GM20431 (cell line): ENCODE measurements around the gene ZSWIM5.
"Not testable (repeated sequence)": the region's sequence is repeated elsewhere in the genome, so short reads cannot be mapped to it uniquely, and the experiment has no call there.

Source experiments
- in situ Hi-C: fragments of 300-500 bp; cut with MseI, MboI; formaldehyde crosslinking; loops from one replicate; pipeline ENCODE4 v1.15.0; 2020; ENCODE audit warnings: low sequenced_read_pairs; ENCODE audit not compliant: unreplicated experiment

ZSWIM5 gene

DNA sequence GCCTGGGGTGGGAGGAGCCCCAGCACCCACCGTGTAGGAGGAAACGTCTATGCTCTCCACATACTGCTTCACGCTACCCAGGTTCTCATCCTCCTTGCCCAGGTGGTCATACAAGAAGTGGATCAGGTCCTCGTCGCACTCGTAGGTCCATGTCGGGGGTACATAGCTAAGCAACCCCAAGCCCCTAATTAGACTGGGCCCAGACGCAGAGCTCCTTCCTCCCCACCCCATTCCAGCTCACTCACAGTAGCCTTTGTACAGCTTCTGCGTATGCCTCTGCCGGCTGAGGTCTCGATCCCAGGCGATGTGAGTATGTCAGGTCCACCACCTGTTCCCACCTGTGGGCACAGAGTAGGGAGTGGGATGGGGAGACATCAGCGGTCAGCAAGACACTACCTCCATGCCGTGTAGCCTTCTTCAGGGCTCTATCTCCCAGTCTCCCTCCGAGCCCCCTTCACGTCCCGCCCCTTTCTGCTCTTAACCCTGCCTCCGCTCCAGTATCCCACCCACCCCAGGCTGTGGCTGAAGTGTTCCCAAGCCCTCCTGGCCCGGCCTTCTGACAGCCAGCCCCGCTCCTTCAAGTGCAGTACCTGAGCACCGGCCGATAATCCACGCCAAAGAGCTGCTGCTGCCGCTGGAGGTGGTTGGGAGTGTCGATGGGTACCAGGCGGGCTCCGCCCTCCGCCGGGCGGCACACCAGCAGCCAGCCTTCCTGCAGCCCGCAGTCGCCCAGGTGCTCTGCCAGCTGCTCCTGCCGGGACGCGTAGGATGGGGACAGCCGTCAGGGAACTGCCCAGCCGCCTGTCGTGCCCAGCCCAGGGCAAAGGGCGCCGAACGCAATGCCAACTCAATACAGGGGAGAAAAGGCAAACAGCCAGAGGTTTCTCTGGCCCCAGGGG is 196.2 kb downstream of the ZSWIM5 start:
- in situ Hi-C loops = loop anchor here (25.0 kb wide), 1 partner anchor 477 kb away; the partner anchor contains the start of gene TESK2

DNA sequence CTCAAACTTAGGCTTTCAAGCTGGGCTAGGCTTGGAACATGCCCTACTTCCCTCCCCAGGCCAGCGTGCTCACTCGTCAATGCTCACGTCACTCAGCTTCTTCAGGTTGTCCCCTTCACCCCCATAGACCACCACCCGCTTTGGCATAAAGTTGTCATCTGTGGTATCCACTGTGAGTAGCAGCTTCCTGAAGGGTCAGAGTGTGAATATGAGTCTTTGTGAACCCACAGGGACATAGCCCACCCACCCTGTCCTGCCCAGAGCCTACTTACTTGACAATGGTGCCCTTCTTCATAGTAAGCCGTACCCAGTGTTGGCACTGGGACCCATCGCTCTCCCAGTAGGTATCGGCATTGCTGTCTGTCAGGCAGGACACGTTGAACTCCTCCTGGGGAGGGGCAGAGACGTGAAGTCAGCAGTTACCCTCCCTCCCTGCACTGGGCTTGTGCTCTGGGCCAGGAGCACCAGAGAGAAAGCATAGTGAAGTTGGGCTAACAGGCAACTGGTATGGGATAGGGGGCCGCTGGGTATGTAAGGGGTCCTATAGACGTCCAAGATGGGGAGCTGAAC is 197.0 kb downstream of the ZSWIM5 start:
- in situ Hi-C loops = loop anchor here (25.0 kb wide), 1 partner anchor 478 kb away; the partner anchor contains the start of gene TESK2

DNA sequence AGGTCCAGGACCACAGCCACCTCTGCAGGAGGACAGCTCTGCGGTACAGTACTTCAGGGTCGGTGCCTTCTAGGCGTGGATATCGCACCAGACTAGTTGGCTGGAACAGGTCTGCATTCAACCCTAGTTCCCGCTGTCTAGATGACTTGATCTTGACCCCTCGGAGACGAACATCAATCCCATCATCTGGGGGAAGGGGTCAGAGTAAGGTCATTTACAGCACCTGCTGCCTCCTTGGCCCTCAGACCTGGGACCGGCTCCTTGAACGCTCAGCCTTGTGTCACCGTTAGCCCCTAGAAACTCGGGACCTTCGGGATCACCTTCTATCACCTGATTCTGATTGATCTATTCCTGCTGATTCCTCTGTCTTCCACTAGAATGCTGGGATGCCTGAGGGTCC is 197.9 kb downstream of the ZSWIM5 start:
- in situ Hi-C loops = loop anchor here (25.0 kb wide), 1 partner anchor 479 kb away; the partner anchor contains the start of gene TESK2

DNA sequence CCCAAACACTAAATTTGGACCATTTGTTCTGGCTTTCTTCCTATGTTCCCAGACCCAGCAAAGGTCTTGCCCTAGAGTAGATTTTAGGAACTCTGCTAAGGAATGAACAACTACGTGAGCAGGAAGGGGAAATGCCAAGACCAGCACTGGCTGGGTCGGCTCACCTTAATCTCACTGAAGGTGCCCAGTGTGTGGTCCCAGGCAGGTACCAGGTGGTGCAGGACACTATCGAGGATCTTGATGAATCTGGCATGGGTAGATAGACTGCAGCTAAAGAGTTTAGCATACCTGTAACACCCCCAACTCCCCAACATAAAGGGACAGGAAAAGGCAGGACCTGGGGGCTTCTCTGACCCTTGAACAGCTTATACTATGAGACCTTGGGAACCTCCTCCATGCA is 198.3 kb downstream of the ZSWIM5 start:
- in situ Hi-C loops = loop anchor here (25.0 kb wide), 1 partner anchor 479 kb away; the partner anchor contains the start of gene TESK2

DNA sequence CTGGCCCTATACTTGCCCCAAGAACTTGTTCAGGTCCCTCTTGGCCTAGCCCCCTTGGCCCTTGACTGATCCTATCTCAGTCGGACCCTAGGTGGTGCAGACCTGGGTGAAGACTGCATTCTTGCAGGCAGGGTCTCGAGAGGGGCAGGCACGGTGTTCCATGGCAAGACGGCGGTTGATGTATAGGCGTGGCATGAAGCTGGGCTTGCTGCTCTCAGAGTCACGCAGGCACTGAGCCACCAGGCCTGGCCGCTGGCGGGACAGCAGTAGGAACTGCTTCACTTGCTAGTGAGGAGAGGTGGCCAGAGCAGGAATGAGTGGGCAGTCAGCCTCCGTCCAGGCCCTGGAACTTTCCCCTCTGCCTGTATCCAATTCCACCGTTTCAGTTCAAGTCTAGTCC is 199.1 kb downstream of the ZSWIM5 start:
- in situ Hi-C loops = loop anchor here (25.0 kb wide), 1 partner anchor 480 kb away; the partner anchor contains the start of gene TESK2

DNA sequence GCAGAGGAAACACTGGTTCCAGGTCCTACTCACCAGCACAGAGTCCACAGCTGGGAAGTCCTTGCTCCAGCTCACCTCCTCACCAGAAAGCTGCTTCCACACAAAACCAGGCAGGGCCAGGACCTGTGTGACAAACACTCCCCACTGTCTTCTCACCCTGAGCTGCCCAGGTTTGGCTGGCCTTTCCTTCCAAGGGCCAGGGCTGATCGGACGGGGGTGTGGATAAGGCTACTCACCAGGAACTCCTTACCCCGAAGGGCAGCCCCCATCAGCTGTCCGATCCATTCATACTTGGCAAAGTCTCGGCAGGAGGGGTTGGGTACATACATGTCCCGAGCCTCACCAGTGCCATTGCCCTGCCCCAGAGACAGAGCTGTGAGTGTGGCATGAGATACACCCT is 200.6 kb downstream of the ZSWIM5 start:
- in situ Hi-C loops = loop anchor here (25.0 kb wide), 1 partner anchor 482 kb away; the partner anchor contains the start of gene TESK2

DNA sequence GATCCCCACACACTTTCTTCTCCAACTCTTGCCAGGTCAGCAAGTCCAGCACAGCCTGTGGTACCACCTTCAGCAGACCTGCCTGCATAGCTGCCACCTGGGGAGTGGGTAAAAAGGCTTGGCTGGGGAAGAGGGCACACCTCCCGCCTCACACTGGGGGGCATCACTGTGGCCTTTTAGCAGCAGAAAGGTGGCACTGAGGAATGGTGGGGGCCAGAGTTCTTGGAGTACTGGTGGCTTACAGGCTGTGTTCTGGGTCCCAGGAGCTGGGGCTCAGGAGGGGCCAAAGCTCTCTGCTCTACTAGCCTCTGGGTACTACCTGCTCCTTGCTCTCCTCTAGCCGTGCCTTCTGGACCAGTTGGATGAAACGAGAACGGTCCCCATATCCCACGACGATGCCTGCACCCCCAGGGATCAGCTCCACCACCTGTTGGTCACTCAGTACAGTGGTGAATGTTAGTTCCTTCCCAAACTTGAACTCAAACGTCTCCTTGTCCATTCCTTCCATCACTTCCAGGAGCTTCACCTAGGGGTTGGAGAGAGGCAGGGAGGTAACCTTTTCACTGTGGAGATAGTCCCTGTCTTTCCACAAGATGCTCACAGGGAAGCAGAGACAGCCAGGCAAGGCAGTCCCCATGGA is 202.0 kb downstream of the ZSWIM5 start:
- in situ Hi-C loops = loop anchor here (25.0 kb wide), 1 partner anchor 483 kb away; the partner anchor contains the start of gene TESK2

DNA sequence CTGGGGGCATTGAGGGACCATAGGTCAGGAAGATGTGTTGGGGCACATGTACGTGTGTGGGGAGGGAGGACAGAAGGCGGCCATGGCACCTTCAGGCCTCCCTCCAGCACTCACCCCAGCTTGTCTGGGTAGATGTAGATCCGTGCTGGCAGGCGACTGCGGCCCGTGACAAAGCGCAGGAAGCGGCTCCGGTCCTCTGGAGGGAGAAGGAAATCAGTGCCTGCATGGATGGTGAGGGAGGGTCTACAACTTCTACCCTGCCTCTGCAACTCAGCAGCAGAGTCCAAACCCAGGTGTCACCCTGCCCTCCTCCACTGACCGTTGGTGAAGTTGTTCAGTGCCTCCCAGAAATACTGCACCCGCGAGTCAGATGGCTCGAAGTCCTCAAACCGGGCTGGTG is 202.7 kb downstream of the ZSWIM5 start:
- in situ Hi-C loops = loop anchor here (25.0 kb wide), 1 partner anchor 484 kb away; the partner anchor contains the start of gene TESK2

DNA sequence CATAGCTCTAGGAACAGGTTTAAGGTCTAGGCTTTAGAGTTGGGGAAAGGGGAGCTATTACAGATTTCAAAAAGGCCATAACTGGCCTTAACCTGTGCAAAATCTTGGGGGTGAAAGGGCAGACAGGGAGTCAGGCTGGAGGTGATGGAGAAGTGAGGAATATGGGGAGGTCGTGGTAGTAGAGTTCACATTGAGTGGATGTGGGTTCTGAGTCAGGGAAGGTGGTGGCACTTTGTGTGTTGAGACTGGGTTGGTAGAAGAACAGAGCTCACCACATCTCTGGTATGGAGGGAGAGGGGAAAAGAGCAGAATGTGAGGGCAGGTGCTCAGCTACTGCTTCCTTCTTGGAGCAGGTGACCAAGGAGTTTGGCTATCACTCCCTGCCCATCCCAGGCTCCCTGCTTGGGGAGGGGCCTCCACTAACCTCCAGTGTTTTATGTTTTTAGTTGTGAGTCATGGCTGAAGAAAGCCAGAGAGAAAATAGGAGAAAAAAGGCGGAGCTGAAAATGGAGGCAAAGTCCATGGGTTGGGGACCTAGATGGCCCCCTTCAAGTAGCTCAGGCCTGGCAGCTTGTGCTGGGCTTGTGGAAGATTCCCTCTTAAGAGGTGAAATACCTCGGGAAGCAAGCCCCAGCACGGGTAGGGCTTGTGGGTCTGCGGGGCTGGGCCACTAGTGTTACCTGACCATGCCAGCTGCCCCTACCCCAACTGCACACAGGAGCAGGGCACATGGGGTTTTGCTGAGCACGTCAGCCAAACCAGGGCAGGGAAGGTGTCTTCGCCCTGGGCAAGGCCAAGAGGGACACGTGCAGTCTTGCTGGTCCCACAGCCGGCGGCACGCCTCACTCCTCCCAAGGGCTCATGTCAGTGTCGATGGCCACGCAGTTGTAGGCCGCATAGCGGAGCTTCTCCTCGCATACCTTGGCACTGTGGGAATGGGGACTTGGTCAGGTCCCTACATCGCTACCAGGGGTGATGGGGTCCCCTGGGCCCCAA is 203.5 kb downstream of the ZSWIM5 start:
- in situ Hi-C loops = loop anchor here (25.0 kb wide), 1 partner anchor 484 kb away; the partner anchor contains the start of gene TESK2

DNA sequence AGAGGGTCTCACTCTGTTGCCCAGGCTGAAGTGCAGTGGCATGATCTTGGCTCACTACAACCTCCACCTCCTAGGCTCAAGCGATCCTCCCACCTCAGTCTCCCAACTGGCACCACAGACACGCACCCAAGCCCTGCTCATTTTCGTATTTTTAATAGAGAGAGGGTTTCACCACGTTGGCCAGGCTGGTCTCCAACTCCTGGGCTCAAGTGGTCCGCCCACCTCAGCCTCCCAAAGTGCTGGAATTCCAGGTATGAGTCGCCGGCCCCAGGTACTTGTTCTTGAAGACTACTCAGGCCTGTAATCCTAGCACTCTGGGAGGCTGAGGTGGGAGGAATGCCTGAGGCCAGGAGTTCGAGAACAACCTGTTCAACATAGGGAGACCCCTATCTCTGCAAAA is 204.8 kb downstream of the ZSWIM5 start:
- in situ Hi-C loops = loop anchor here (25.0 kb wide), 1 partner anchor 486 kb away; the partner anchor contains the start of gene TESK2

DNA sequence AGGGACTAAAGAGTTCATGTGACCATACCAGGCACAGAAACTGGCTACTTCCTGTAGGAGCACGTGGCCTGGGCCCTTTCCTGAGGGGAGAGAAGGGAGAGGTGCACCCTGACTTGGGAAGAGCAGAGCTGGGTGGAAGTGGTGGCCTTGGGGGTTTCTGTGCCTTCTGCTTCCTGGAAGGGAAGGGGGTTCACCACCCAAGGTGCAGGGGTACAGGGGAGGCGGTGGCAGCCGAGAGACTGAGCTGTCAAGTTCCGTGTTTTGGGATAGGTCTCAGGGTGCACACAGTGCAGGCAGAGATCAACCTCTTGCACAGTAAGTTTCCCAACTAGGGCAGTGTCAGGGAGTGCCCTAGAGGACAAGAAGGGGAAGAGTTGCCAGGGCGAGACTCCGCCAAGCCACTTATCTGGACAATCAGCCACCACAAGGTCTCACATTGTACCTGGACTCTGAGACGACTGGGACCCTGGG is 205.4 kb downstream of the ZSWIM5 start:
- in situ Hi-C loops = loop anchor here (25.0 kb wide), 1 partner anchor 486 kb away; the partner anchor contains the start of gene TESK2

DNA sequence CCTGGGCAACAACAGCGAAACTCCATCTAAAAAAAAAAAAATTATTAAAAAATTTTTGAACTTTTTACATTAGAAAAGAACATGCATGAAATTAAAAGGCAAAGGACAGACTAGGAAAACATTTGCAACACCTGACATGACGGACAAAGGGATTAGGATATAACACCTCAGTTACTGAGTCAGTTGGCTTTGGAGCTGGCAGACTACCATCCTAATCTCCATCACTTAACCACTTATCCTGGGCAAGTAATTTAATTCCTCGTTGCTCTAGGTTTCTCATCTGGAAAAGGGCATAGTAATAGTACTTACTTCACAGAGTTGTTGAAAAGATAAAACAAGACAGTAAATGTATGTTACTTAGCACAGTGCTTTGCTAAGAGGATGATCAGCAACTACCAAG is 207.2 kb downstream of the ZSWIM5 start:
- in situ Hi-C loops = no loop called here

DNA sequence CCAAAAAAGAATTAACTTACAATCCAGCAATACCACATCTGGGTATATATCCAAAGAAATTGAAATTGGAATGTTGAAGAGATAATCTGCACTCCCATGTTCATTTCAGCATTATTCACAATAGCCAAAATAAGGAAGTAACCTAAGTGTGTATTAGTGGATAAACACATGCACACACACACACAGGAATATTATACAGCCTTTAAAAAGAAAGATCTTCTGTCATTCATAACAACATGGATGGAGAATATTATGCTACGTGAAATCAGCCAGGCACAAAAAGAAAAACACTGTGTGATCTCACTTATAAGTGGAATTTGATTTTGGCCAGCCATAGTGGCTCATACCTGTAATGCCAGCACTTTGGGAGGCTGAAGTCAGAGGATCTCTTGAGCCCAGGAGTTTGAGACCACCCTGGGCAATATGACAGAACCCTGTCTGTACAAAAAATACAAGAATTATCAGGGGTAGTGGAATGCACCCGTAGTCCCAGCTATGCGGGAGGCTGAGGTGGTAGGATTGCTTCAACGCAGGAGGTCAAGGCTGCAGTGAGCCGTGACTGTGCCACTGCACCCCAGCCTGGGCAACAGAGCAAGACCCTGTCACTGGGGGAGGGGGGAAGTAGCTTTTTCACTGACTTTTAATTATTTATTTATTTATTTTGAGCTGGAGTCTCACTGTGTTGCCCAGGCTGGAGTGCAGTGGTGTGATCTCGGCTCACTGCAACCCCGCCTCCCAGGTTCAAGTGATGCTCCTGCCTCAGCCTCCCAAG is 210.8 kb downstream of the ZSWIM5 start:
- in situ Hi-C loops = no loop called here

DNA sequence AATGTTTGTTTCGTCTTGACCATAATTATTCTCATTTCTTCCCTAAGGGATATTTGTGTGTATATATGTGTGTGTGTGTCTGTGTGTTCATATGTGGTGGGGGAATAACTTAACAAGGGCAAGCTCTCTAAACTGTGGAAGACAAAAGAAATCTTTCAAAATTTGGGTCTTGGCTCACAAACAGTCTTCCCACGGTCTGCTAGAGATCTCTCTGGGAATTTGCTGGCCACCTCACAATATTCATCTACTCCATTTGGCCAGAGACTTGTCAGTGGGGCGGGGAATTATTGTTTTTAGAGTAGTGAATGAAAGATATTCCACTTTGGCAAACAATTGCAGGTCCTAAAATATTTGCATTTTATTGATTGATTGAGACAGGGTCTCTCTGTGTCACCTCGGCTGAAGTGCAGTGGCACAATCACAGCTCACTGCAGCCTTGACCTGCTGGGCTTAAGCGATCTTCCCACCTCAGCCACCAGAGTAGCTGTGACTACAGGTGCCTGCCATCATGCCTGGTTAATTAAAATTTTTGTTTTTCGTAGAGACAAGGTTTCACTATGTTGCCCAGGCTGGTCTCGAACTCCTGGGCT is 212.0 kb downstream of the ZSWIM5 start:
- in situ Hi-C loops = no loop called here

DNA sequence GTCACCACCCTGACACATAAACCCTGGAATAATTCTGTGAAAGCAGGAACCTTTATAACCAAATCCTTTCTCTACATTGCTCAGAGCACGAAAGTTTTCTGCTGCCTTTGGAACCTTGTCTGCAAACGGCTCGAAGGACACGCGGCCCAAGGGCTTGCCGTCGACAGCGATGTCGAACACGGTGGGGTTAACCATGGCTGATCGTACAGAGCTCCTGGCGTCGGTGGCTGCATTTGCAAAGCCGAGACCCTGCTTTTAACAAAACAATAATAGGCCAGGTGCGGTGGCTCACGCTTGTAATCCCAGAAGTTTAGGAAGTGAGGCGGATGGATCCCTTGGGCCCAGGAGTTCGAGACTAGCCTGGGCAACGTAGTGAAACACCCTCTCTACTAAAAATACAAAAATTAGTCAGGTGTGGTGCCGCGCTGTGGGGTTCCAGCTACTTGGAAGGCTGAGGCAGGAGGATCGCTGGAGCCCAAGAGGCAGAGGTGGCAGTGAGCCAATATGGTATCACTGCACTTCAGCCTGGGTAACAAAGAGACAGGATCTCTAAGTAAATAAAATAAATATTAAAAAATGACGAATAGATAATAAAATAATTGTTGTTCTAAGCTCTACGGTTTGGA is 217.8 kb downstream of the ZSWIM5 start:
- in situ Hi-C loops = no loop called here

DNA sequence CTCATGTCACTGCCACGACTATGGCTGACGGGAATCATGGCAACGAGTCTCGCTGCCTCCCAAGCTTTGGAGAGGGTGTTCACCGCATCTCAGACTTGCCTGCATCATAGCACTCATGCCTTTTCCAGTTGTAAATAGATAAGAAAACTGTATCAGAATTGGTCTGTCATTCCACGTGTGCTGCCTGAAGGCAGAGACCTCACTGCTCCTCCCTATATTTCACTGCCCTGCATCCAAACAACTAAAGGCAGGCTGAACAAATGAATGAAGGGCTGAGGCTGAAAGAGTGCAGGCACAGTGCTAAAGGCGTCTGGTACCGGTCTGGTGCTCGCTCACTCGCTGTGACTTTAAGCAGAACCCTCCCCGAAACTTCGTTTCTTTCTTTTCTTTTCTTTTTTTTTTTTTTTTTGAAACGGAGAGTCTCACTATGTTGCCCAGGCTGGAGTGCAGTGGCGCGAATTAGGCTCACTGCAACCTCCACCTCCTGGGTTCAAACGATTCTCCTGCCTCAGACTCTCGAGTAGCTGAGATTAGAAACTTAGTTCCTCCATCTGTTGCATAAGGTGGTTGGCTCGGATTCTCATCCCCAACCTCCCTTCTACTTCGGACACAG is 220.6 kb downstream of the ZSWIM5 start:
- in situ Hi-C loops = no loop called here

DNA sequence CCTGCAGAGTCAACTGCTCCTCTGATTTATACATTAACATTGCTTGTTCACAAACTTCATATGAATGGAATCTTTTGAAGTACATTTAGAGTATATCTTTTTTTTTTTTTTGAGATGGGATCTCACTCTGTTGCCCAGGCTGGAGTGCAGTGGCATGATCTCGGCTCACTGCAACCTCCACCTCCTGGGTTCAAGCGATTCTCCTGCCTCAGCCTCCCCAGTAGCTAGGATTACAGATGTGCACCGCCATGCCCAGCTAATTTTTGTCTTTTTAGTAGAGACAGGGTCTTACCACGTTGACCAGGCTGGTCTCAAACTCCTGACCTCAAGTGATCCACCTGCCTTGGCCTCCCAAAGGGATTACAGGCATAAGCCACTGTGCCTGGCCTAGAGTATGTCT is 229.0 kb downstream of the ZSWIM5 start:
- in situ Hi-C loops = not testable (repeated sequence)
